Esophagus squamous epithelium (tissue), 5 donors: ENCODE results near the gene SLC26A9. TPM values are rescaled to one million over a fixed set of nuclear protein-coding genes. Genes with fewer than 3 reads are reported as not detected.

ENCODE experiments used
- DNase-seq: peaks from one replicate; lab custom pipeline; 2025; lab: John Stamatoyannopoulos, UW
- H3K27ac ChIP-seq, 4 donors: fragments of 200-600 bp; sonication (generic); one replicate each; pipeline ENCODE4 v1.5.1; 2016 to 2019; ENCODE audit warnings: mild to moderate bottlenecking in 1 of 4
- H3K27me3 ChIP-seq, 4 donors: fragments of 200-600 bp; sonication (generic); 1 replicate in 3 of 4; 2 replicates in 1 of 4; pipeline versions ENCODE4 v1.5.1 to v1.6.0; 2017 to 2021; ENCODE audit warnings: antibody characterized with exemption in 1 of 4
- H3K36me3 ChIP-seq, 3 donors: fragments of 200-600 bp; sonication (generic); one replicate each; pipeline ENCODE4 v1.5.1; 2016 to 2019
- H3K4me1 ChIP-seq, 3 donors: fragments of 200-600 bp; sonication (generic); one replicate each; pipeline ENCODE4 v1.5.1; 2017 to 2019
- H3K4me3 ChIP-seq, 4 donors: fragments of 200-600 bp; sonication (generic); 1 replicate in 3 of 4; 2 replicates in 1 of 4; pipeline ENCODE4 v1.5.1; 2016 to 2019; ENCODE audit warnings: mild to moderate bottlenecking in 2 of 4, moderate library complexity in 1 of 4
- H3K9me3 ChIP-seq, 3 donors: fragments of 200-600 bp; sonication (generic); one replicate each; pipeline ENCODE4 v1.5.1; 2016 to 2019
- POLR2A ChIP-seq, 4 donors: fragments of 450-650 bp; IDR thresholded peaks; one replicate each; pipeline ENCODE4 v1.6.1; 2017; ENCODE audit warnings: antibody characterized with exemption in 4 of 4, mild to moderate bottlenecking in 4 of 4, moderate library complexity in 3 of 4
- WGBS, 2 donors: methylation state at CpG; one replicate each; pipeline ENCODE4 v1.1.5; 2018; 5-methylcytosine and 5-hydroxymethylcytosine counted together
- intact Hi-C: fragments of 100-400 bp; cut with DNase I; formaldehyde crosslinking; loops from one replicate; pipeline ENCODE4 v1.15.0; 2022
- total RNA-seq, 4 donors: library from RNA; depleted of rRNA; stranded (reverse); fragments of >200 nt; gene quantifications; one replicate each; pipeline ENCODE4 v1.1.0, GENCODE V29; 2016
- TF ChIP-seq, protein P1 (sequence below), 6 experiments: fragments of 450-650 bp in 4 of 6; fragments of 200-600 bp in 2 of 6; sonication (generic) in 2 of 6; IDR thresholded peaks; one replicate each; pipeline ENCODE4 v1.5.1; 2016 to 2019; ENCODE audit warnings: antibody characterized with exemption in 6 of 6, mild to moderate bottlenecking in 4 of 6, moderate library complexity in 4 of 6
- donor health status: DM: yes; HTN: yes; CAD: no.

The SLC26A9 gene
- total RNA-seq, 4 donors from 2014 or later, result 0.19 to 22.8 (median 0.38) TPM

DNA sequence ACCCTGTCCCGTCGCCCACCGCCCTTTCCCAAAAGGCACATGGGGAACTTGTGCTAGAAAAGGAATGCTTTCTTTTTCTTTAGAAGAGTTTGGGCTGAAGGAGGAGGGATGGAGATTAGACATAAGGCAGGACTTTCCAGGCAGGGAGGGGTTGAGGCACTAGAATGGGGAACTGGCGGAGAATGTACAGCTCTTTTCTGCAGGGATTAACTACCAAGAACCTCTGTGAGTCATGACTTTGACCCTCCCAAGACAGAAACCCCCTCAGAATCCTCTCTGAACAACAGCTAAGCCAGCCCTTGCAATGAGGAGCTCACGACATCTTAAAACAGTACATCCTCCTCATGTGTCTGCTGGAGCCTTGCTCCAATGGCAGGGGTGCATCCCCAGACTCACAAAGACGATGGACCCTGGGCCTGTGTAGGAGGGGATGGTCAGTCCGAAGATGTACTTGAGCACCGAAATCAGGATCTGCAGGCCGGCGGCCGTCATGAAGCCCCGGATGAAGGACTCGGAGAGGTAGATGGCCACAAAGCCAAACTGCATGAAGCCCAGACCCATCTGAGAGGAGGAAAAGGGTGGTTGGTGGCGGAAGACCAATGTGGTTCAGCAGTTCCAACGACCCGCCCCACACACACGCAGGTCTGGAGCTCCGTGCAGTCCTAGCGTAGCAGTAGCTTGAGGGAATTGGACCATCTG is 13.6 kb downstream of the SLC26A9 start:
- H3K27me3 ChIP-seq, result peaks cover 0 to 56% (median 0%) of the 10 kb centered on the region in 4 donors
- WGBS, 2 donors, result 86 to 91% methylated on average over 9 to 18 of the region's 19 CpGs
- peaks cover 11 to 27% (median 14%) of the 10 kb centered on the region in 3 donors for H3K4me1 ChIP-seq
- no peak for DNase-seq
- H3K9me3 ChIP-seq, result no peaks in the 10 kb centered on the region
- H3K36me3 ChIP-seq, result no peaks in the 10 kb centered on the region
- H3K4me3 ChIP-seq, result no peak overlapping the region
- intact Hi-C loops, result no loop called here
- TF ChIP-seq, protein P1, sequence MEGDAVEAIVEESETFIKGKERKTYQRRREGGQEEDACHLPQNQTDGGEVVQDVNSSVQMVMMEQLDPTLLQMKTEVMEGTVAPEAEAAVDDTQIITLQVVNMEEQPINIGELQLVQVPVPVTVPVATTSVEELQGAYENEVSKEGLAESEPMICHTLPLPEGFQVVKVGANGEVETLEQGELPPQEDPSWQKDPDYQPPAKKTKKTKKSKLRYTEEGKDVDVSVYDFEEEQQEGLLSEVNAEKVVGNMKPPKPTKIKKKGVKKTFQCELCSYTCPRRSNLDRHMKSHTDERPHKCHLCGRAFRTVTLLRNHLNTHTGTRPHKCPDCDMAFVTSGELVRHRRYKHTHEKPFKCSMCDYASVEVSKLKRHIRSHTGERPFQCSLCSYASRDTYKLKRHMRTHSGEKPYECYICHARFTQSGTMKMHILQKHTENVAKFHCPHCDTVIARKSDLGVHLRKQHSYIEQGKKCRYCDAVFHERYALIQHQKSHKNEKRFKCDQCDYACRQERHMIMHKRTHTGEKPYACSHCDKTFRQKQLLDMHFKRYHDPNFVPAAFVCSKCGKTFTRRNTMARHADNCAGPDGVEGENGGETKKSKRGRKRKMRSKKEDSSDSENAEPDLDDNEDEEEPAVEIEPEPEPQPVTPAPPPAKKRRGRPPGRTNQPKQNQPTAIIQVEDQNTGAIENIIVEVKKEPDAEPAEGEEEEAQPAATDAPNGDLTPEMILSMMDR (IDR thresholded peaks at IDR 0.05), result no peak
- no peak for TF ChIP-seq POLR2A (IDR thresholded peaks at IDR 0.05)
- H3K27ac ChIP-seq, result no peak overlapping the region

DNA sequence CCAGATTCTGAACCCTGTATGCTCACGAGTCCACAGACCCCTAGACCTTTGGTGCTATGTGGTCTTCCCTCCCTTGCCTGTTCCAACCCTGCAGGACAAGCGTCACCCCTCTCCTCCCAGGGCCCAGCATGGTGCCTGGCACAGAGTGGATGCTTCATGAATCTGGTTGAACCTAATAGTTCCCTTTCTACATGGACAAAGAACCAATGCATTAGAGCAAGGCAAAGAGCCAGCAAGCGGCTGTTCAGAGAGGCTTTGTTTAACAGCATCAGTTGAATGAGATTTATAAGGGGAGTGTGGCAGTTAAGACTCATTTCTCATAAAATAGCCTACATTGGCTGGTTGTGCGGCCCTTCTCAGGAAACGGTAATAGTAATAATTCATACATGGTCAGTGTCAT is 14.9 kb downstream of the SLC26A9 start:
- 82 to 92% methylated on average over 5 of the region's 5 CpGs for WGBS, 2 donors
- no peak for DNase-seq
- Histone ChIP-seq H3K27ac (no peak overlapping the region), H3K9me3 (no peaks in the 10 kb centered on the region), H3K27me3 (peaks cover 0 to 56% (median 0%) of the 10 kb centered on the region in 4 donors), H3K36me3 (no peaks in the 10 kb centered on the region), H3K4me3 (no peak overlapping the region), H3K4me1 (peaks cover 0 to 14% (median 7%) of the 10 kb centered on the region in 3 donors)
- intact Hi-C loops, result no loop called here
- TF ChIP-seq POLR2A (IDR thresholded peaks at IDR 0.05), result no peak
- TF ChIP-seq, protein P1 (IDR thresholded peaks at IDR 0.05), result no peak

DNA sequence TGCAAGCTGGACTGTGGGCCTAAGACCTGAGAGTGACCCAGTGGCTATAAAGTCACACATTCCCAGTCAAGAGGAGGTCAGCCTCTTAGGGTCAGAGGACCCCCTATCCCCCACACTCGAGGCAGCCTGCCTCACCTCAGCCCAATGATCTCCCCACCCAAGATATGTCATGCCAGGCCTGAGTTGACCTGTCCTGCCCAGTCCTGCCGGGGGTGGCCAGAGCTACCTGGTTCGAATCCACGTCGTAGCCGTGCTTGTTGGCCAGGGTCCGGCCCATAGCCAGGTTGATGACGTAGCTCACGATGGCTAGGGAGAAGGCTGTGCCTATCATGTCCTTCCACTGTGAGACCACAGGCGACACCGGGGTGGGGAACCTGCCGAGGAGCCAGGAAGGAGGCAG is 15.6 kb downstream of the SLC26A9 start:
- Histone ChIP-seq H3K27me3 (peaks cover 0 to 49% (median 0%) of the 10 kb centered on the region in 4 donors), H3K27ac (no peak overlapping the region), H3K9me3 (no peaks in the 10 kb centered on the region), H3K4me3 (no peak overlapping the region), H3K36me3 (no peaks in the 10 kb centered on the region), H3K4me1 (peaks cover 0 to 9% (median 3%) of the 10 kb centered on the region in 3 donors)
- intact Hi-C loops, result no loop called here
- 90% methylated on average over 6 of the region's 12 CpGs; no CpG with 5 or more reads in 1 of the 2 donors for WGBS, 2 donors
- DNase-seq, result no peak
- TF ChIP-seq POLR2A (IDR thresholded peaks at IDR 0.05), result no peak
- TF ChIP-seq, protein P1 (IDR thresholded peaks at IDR 0.05), result no peak

DNA sequence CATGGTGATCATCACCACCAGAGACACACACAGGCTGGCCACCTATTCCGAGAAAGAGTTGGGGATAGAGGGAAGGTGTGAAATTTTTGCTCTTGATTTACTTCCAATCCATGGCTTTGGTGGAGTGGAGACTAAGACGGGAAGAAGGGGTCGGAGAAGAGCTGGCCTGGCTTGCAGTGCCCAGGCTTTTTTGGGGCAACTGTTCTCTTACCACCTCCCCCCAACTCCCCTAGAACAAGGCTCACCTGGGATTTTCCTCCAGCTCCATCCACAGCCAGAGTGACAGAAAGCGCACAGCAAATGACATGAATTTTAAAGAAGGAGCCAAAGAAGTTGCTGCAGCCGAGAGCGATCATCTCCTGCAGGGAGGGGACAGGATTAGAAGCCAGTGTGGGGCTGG is 16.0 kb downstream of the SLC26A9 start:
- no peaks in the 10 kb centered on the region for H3K9me3 ChIP-seq
- H3K4me3 ChIP-seq, result no peak overlapping the region
- no peaks in the 10 kb centered on the region for H3K36me3 ChIP-seq
- DNase-seq, result no peak
- 87 to 98% methylated on average over 6 of the region's 6 CpGs for WGBS, 2 donors
- intact Hi-C loops, result no loop called here
- TF ChIP-seq, protein P1 (IDR thresholded peaks at IDR 0.05), result no peak
- TF ChIP-seq POLR2A (IDR thresholded peaks at IDR 0.05), result no peak
- peaks cover 0 to 45% (median 0%) of the 10 kb centered on the region in 4 donors for H3K27me3 ChIP-seq
- H3K27ac ChIP-seq, result no peak overlapping the region
- peaks cover 0 to 9% (median 3%) of the 10 kb centered on the region in 3 donors for H3K4me1 ChIP-seq

DNA sequence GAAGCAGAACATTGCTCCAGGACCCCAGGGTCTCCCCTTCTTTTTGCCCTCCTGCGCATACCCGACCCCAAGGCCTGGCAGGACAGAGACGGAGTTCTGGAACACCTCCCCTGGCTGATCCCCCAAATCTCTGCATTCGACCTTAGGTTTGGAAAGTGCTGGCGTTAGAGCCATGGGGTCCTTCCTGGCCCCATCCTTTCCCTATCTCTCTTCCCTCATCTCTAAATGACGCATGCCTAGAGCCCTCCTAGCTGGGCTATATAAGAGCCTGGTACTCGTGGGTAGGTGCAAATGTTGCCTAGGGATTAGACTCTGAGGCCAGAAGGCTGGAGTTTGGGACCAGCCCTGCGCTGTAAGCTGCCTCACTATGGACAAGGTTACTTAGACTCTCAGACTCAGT is 16.6 kb downstream of the SLC26A9 start:
- H3K27ac ChIP-seq, result no peak overlapping the region
- H3K36me3 ChIP-seq, result no peaks in the 10 kb centered on the region
- no peak overlapping the region for H3K4me3 ChIP-seq
- intact Hi-C loops, result no loop called here
- H3K9me3 ChIP-seq, result no peaks in the 10 kb centered on the region
- DNase-seq, result no peak
- peaks cover 0 to 9% (median 3%) of the 10 kb centered on the region in 3 donors for H3K4me1 ChIP-seq
- TF ChIP-seq, protein P1 (IDR thresholded peaks at IDR 0.05), result no peak
- no peak for TF ChIP-seq POLR2A (IDR thresholded peaks at IDR 0.05)
- 88 to 91% methylated on average over 7 of the region's 8 CpGs for WGBS, 2 donors
- H3K27me3 ChIP-seq, result peaks cover 0 to 39% (median 0%) of the 10 kb centered on the region in 4 donors
